Right ventricle myocardium inferior (tissue), 1 donor: ENCODE data around the gene UBP1. TPM values are rescaled to one million over a fixed set of nuclear protein-coding genes. Genes with fewer than 3 reads are reported as not detected.

Experiments
- ATAC-seq: fragments of 200-7000 bp; cut with Tn5 transposase; one replicate; pipeline ENCODE4 v1.9.1; 2020; ENCODE audit warnings: mild to moderate bottlenecking, moderate library complexity
- DNase-seq: peaks from one replicate; pipeline ENCODE4 v3.0.0; 2021; ENCODE audit errors: missing footprints
- intact Hi-C: fragments of 100-400 bp; cut with DNase I; formaldehyde crosslinking; loops from one replicate; pipeline ENCODE4 v1.11.0; 2022
- total RNA-seq: library from RNA; stranded (reverse); fragmentation: NEBNext Ultra II Directional; extraction: Animal tissue kit (Norgen Biotek cat#: 25700); gene quantifications from one replicate; pipeline ENCODE4 v1.2.1, GENCODE V29; 2021
- donor health status: DM: no; HTN: yes; CAD: no; lungs with severe emphysema.

Gene UBP1
- total RNA-seq, 1 donor from 2014 or later, result 42.3 TPM

DNA sequence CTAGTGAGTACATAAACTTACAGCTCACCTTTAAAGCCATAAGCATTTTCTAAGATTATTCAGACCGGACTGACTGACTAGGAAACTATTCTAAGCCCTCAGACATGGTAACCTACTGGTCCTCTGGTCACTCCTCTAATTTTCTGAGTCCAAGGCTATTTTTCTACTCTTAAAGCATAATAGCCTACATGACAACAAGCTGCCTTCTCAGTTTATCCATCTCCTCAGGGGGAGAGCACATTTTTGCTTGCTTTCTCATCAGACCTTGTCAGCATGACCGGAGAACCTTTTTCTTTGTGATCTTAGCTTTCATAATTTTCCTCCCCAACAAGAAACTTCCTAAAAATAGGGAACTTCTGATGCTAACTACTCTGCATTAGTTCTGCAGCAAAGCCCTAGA is 38.4 kb downstream of the UBP1 start:
- no peak for DNase-seq

GRCh38 chr3:33398410-33398809 is 41.8 kb downstream of the UBP1 start:
- ATAC-seq, result no peak
- DNase-seq, result no peak
- intact Hi-C loops, result no loop called here

More for the DNA sequence above, 38.4 kb downstream of the UBP1 start:
- ATAC-seq, result no peak
- intact Hi-C loops, result no loop called here

DNA sequence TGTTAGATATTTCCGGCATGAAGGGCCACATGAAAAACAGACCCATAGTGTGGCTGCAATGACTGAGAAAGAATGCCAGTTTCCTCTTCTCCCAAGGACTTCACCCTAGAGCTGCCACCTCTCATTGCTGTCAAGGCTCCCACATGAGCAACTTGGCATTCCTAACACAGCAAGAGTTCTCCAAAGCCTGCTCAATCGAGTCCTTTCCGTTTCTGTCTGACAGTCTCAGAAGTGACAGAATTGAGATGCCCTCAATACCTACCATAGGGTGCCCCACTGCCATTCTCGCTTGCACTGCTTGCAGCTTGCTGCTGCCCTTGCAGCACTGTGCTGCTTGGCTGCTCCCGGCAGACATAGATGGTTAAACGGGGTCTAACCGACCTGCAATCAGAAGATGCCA is 44.3 kb downstream of the UBP1 start:
- ATAC-seq (no peak), DNase-seq (no peak)
- intact Hi-C loops, result no loop called here

DNA sequence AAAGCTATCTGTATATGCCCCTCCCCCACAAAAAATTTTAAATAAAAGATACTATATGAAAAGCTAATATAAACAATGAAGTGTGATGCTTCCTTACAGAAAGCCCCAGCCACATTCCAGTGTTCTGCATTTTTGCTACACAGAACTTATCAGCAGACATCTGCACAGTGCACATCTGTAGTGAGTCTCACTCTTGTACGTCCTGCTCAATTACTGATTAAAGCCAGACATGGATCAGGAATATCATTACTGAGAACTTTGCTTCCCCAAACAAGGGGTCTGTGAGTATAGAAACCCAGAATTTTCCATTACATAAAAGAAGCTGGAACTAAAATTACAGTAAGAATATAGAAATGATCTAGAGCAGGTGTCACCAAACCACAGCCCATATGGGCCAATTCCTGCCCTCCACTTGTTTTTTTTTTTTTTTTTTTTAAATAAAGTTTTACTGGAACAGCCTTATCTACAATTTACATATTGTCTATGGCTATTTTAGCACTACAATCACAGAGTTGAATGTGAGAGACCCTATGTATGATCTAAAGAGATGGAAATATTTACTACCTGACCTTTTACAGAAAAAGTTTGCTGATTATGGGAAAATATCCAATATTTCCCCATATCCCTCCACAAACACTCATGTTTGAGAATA is 45.7 kb downstream of the UBP1 start:
- ATAC-seq, result no peak
- no peak for DNase-seq
- intact Hi-C loops, result no loop called here

DNA sequence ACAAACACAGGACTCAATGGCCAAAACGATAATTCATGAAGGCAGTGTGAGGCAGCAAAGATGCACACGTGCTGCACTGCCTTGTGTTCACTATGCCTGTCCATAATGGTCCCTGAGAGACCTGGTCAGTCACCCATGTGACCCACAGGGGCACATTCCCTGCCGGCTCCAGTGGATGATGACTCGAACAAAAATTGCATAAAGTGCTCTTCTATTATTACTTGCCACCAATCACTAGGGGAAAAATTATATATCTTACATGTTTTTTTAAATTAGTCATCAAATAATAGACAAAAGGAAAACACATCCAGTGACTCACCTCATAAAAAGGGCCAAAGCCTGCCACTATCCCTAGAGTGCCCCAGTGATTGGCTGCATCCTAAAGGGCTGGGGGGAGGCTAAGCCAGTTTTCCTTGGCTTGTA is 47.5 kb downstream of the UBP1 start:
- DNase-seq, result no peak
- intact Hi-C loops, result no loop called here
- no peak for ATAC-seq

DNA sequence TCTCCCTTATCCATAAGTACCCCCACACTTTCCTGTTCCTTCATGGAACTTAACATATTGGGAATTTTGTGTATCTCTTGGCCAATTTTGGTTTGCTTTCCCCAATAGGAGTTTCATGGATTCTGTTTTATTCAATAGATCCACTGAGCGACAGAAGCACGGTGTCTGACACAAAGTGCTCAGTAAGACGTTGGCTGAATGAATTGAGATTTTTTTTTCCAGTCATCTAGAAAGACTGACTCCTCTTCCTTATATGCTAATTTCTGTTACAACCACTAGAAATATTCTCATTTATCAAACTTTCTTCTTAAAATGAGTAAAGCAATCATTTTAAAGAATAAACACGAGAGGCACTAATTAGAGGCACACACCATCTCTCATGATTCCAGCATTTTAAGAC is 48.1 kb downstream of the UBP1 start:
- no peak for ATAC-seq
- DNase-seq, result no peak
- intact Hi-C loops, result no loop called here

DNA sequence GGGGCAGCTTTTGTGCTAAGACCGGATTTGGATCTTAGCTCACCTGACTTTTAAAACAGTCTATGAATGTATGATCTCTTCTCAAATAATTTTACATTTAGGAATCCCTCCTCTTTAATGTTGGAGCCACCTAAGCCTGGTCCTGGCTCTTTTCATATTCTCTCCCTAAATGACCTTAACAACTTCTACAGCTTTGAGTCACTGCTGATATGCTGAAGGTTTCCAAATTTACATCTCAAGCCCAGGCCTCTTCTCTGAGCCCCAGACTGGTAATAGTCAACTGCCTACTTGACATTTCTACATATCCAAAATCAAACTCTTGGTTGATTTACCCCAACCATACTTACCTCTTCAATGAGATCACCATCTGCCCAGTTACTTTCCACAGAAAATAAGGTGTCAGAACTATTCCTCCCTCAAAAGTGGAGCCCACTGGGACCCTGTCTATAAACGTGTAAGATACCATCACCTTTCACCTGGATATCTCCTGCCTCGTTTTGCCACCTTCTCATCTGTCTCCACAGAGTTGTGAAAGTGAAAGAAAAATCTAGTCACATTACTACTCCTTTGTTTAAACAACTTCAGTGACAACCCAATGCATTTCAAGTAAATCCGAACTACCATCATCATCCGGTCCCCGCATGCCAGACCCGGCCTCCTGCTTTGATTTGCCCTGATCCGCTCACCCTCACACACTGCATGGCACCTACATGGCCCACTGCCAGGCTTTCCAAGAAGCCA is 48.8 kb downstream of the UBP1 start:
- DNase-seq (no peak), ATAC-seq (no peak)
- intact Hi-C loops, result no loop called here

DNA sequence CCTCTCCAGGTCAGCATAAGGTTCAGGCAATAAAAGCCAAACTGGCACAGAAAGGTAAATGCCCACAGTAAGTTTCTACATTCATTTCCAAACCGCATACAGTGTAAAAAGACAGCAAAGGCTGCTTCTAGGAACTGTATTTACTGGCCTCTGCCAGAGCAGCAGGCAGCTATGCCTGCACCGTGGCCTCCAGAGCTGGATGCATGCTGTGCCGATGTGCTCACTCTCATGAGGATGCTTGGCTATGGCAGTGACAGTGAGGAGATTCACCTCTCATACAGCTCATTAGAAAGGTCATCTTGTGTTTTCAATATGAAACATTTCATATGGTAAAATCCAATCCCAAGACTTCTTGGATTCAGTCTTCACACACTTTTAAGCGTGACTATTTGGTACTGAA is 50.3 kb downstream of the UBP1 start:
- ATAC-seq, result no peak

DNA sequence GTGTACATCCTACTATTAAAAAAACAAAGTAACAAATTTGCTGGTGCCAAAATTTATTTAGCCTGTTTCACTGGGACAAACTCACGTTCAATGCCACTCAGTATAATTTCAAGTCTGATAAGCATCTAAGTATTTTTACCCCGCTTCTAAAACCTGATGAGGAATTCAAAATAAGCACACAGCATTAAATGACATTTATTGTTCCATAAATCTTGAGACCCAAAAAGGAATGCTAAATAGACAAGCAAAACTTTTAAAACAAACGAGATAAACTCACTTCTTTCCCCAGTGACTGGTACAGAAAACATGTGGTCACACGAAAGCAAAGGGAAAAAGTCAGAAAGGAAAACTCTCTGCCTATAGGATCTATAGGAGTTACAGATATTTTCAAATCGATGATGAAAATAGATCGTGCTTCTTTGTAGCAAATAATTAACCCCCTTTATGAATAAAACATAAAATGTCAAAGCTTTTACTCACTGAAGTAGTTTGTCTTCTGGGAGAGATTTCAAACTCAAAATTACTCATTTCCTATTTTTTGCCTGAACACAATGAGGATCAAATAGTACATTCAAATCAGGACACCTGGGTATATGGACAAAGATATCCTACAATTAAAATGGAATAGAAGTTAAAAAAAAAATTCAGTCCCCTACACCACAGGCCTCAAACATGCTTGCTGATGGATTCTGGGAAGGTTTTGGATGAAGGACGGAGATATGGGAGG is 51.7 kb downstream of the UBP1 start:
- intact Hi-C loops, result no loop called here
- DNase-seq, result no peak
- no peak for ATAC-seq

More for the DNA sequence above, 50.3 kb downstream of the UBP1 start:
- no peak for DNase-seq
- intact Hi-C loops, result no loop called here

DNA sequence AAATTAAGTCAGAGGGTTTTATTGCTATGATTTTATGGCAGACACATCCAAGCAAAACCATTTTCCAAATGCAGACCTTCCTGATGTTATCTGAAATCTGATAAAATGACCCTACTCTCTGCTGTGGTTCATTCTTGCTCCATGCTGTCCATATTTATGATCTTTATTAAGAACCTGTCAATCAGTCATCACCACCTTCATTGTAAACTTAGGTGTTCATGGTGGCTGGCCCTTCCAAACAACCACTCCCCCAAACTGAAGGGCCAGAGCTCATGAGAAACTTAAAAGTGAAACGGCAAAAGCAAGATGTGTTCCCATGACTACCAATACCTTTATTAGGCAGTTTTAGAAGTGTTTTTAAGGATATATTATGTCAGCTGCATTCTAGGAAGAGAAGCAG is 53.6 kb downstream of the UBP1 start:
- no peak for ATAC-seq
- no peak for DNase-seq
- intact Hi-C loops, result no loop called here

- DNase-seq, result no peak
- intact Hi-C loops, result no loop called here
- no peak for ATAC-seq
Observed at GRCh38 chr3:33385423-33385822, 54.8 kb downstream of the UBP1 start.

- no peak for ATAC-seq
- intact Hi-C loops, result loop anchor here (5.0 kb wide), 1 partner anchor 43 kb away; no protein-coding TSS in a partner anchor
- no peak for DNase-seq
Observed at GRCh38 chr3:33383951-33384350, 56.3 kb downstream of the UBP1 start.

DNA sequence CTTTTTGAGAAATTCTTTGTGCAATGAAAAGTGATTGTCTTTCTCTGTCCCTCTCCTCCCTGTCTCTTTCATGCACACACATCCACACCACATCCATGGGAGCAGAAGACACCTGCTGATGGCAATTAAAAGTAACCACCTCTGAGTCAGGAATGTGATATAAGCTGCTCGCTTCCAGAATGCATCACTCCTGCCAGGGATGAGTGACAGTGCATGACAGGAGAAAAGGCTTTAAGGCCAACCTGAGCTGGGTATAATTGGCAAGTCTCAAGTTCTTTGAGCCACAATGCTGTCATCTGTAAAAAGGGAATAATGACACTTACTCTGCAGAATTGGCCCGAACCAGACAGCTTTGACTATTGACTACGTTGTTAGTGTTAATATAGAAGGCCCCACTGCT is 59.6 kb downstream of the UBP1 start:
- intact Hi-C loops, result loop anchor here (5.0 kb wide), 1 partner anchor 47 kb away; no protein-coding TSS in a partner anchor
- DNase-seq (no peak), ATAC-seq (no peak)

GRCh38 chr3:33377931-33378330 is 62.3 kb downstream of the UBP1 start:
- ATAC-seq (no peak), DNase-seq (no peak)
- intact Hi-C loops, result no loop called here

DNA sequence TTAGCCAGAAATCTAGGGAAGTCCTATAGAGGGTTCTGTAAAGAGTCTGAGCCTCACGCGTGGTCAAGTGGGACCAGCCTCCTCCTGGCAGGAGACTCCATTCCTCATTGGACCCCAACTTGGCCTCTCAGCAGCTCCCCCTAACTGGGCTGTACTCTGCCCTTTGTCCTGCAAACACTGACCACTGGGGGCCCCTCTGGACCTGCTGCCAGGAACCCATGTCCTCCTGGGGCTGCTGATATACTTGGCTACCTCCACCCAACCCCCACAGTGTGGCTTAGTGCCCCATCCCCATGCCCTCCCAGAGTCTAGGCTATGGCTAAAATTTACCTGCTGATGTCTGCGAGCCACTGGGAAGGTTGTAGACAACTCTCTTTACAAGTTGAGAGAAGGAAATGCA is 62.7 kb downstream of the UBP1 start:
- DNase-seq (no peak), ATAC-seq (peak; percentile 27)
- intact Hi-C loops, result no loop called here

- ATAC-seq (no peak), DNase-seq (no peak)
- intact Hi-C loops, result loop anchor here (1.0 to 5.0 kb wide), 2 partner anchors 242 to 426 kb away; no protein-coding TSS in a partner anchor
Observed at GRCh38 chr3:33373082-33373437, 67.1 kb downstream of the UBP1 start.

GRCh38 chr3:33372218-33373081 is 67.8 kb downstream of the UBP1 start:
- DNase-seq, result no peak
- intact Hi-C loops, result loop anchor here (1.0 to 5.0 kb wide), 2 partner anchors 241 to 425 kb away; no protein-coding TSS in a partner anchor

DNA sequence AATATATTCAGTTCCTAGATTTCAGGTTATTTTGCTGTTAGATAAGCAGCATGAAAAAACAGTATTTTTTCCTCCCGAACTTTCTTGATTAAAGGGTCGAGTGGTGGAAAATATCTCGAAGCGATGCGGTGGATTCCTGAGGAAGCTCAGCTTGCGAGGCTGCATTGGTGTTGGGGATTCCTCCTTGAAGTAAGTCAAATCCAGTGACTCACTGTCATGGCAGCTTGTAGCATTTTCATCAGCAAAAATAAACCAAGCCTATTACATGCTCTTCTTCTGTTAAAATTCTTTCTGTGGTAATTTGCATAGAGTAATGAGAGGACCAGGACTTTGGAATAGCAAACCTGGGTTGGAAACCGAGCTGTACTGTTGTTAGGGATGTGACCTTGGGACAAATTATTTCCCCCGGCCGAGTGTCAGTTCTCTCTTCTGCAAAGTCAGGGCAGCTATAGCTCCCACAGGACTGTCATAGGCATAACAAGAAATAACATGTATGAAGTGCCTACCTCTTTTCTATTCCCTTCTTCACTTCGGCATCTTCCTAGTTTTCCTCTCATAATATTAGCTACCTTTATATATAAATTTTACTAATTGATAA is 75.6 kb downstream of the UBP1 start:
- DNase-seq (no peak), ATAC-seq (no peak)
- intact Hi-C loops, result no loop called here

More at GRCh38 chr3:33372218-33373081, 67.8 kb downstream of the UBP1 start:
- peak; percentile 42 for ATAC-seq
